GM23248 (cell line): ENCODE results near the gene SIGLEC12. TPM values are rescaled to one million over a fixed set of nuclear protein-coding genes. Genes with fewer than 3 reads are reported as not detected.
"Not testable (repeated sequence)": the region's sequence is repeated elsewhere in the genome, so short reads cannot be mapped to it uniquely, and the experiment has no call there.

Experiments used
- DNase-seq: peaks from one replicate; pipeline ENCODE4 v3.0.0-alpha.2; 2015
- H2AFZ ChIP-seq: fragments of 200-600 bp; sonication (generic); 2 replicates; pipeline ENCODE4 v1.6.1; 2016; ENCODE audit warnings: antibody characterized with exemption
- H3F3A ChIP-seq: fragments of 200-600 bp; sonication (generic); 2 replicates; pipeline ENCODE4 v1.6.1; 2016; ENCODE audit warnings: mild to moderate bottlenecking, antibody characterized with exemption, mixed run types; ENCODE audit not compliant: insufficient read depth
- H3K27ac ChIP-seq: fragments of 200-600 bp; sonication (generic); 2 replicates; pipeline ENCODE4 v1.5.1; 2016; ENCODE audit warnings: mild to moderate bottlenecking
- H3K27me3 ChIP-seq: fragments of 200-600 bp; sonication (generic); replicated peaks from 2 replicates; pipeline ENCODE4 v1.6.1; 2016; ENCODE audit warnings: mild to moderate bottlenecking; ENCODE audit not compliant: insufficient read depth
- H3K36me3 ChIP-seq: fragments of 200-600 bp; sonication (generic); 2 replicates; pipeline ENCODE4 v1.6.1; 2016; ENCODE audit warnings: low read depth, mild to moderate bottlenecking
- H3K4me1 ChIP-seq: fragments of 200-600 bp; sonication (generic); 2 replicates; pipeline ENCODE4 v1.6.1; 2016; ENCODE audit warnings: mild to moderate bottlenecking; ENCODE audit not compliant: insufficient read depth
- H3K4me2 ChIP-seq: fragments of 200-600 bp; sonication (generic); one replicate; pipeline ENCODE4 v1.6.1; 2016; ENCODE audit warnings: mild to moderate bottlenecking; ENCODE audit not compliant: unreplicated experiment
- H3K4me3 ChIP-seq: fragments of 200-600 bp; sonication (generic); 2 replicates; pipeline ENCODE4 v1.5.1; 2016; ENCODE audit warnings: mild to moderate bottlenecking
- H3K79me2 ChIP-seq: fragments of 200-600 bp; sonication (generic); 2 replicates; pipeline ENCODE4 v1.6.1; 2016; ENCODE audit warnings: mild to moderate bottlenecking; ENCODE audit not compliant: insufficient read depth
- H3K9ac ChIP-seq: fragments of 200-600 bp; sonication (generic); 2 replicates; pipeline ENCODE4 v1.6.1; 2016; ENCODE audit warnings: mild to moderate bottlenecking
- H3K9me2 ChIP-seq: fragments of 200-600 bp; sonication (generic); 2 replicates; pipeline ENCODE4 v1.6.1; 2016; ENCODE audit warnings: mixed run types, mild to moderate bottlenecking, moderate library complexity; ENCODE audit not compliant: insufficient read depth
- H3K9me3 ChIP-seq: fragments of 200-600 bp; sonication (generic); one replicate; pipeline ENCODE4 v1.6.1; 2017; ENCODE audit warnings: low read depth
- H4K20me1 ChIP-seq: fragments of 200-600 bp; sonication (generic); 2 replicates; pipeline ENCODE4 v1.6.0; 2016; ENCODE audit not compliant: insufficient read depth
- EZH2 ChIP-seq: fragments of 200-600 bp; sonication (generic); IDR thresholded peaks from 2 replicates; pipeline ENCODE4 v1.6.1; 2018; ENCODE audit warnings: antibody characterized with exemption, mild to moderate bottlenecking; ENCODE audit not compliant: insufficient read depth, poor library complexity, severe bottlenecking
- EZH2phosphoT487 ChIP-seq: fragments of 200-600 bp; sonication (generic); IDR thresholded peaks from 2 replicates; pipeline ENCODE4 v1.6.1; 2018; ENCODE audit warnings: antibody characterized with exemption, moderate library complexity, mild to moderate bottlenecking, low read depth; ENCODE audit not compliant: insufficient read depth
- WGBS, 2 experiments: methylation state at CpG; one replicate each; pipeline ENCODE4 v1.1.6; 2015 to 2017; ENCODE audit warnings: low lambda C conversion rate in 2 of 2, low coverage in 1 of 2; ENCODE audit errors: missing lambda C conversion rate in 2 of 2; 5-methylcytosine and 5-hydroxymethylcytosine counted together
- in situ Hi-C: fragments of 300-500 bp; cut with MboI; formaldehyde crosslinking; loops from 2 replicates; pipeline ENCODE4 v1.15.0; 2020
- polyA plus RNA-seq: library from polyadenylated mRNA; unstranded; fragments of >200 nt; fragmentation: Nextera tagmentation; extraction: Ambion mirVana; gene quantifications from 2 replicates; pipeline ENCODE4 v1.2.1, GENCODE V29; 2016
- small RNA-seq: library from RNA; depleted of rRNA; stranded (forward); fragments of <200 nt; gene quantifications from one replicate; pipeline ENCODE3, GENCODE V24; 2014; ENCODE audit warnings: low read depth, low replicate concordance
- total RNA-seq: library from RNA; depleted of rRNA; stranded (reverse); fragments of >200 nt; shearing (Covaris generic); gene quantifications from 2 replicates; pipeline ENCODE4 v1.2.3, GENCODE V29; 2014; rRNA removed

Gene SIGLEC12
- total and polyA plus RNA-seq, 2 experiments from 2014 or later = not detected

DNA sequence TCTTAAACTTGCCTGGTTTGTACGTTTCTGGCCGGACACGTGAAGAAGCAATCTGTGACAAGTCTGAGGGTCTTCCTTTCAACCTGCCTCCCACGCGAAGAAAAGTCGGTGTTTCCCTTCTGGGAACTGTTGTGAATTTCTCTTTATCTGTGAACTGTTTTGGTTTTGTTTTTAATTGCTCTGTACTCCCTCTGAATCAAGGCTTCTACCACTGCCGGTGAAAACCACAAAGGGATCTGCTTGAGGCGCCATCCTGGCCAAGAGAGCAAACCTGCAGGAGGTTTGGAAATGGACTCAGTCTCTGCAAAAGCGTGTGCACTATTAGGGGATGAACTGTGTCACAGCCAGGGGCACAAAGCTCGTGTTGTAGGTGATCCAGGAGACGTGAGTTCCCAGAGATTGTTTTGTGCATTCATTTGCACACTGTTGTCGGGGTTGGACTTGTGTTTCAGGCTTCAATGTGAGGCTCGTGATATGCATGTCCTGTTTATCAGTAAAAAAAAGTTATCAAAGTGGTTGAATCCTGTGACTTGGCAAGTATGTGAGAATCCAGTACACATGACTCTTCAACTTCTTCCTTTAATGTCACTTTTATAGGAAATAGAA is 53.1 kb downstream of the SIGLEC12 start:
- no peaks in the 10 kb centered on the region for H3K36me3 ChIP-seq
- TF ChIP-seq EZH2phosphoT487 (no peak), EZH2 (no peak)
- in situ Hi-C loops = no loop called here
- H3K27ac ChIP-seq = no peak overlapping the region
- H2AFZ ChIP-seq = no peak overlapping the region
- H3K4me3 ChIP-seq = no peak overlapping the region
- WGBS, 2 experiments = 40 to 42% methylated on average over 13 of the region's 13 CpGs
- no peaks in the 10 kb centered on the region for H3K27me3 ChIP-seq
- no peak for DNase-seq
- no peak overlapping the region for H3K9ac ChIP-seq
- H3K9me3 ChIP-seq = no peaks in the 10 kb centered on the region
- H4K20me1 ChIP-seq = no peaks in the 10 kb centered on the region
- H3K4me1 ChIP-seq = no peaks in the 10 kb centered on the region
- no peaks in the 10 kb centered on the region for H3F3A ChIP-seq
- H3K9me2 ChIP-seq = no peaks in the 10 kb centered on the region
- no peak overlapping the region for H3K4me2 ChIP-seq
- no peaks in the 10 kb centered on the region for H3K79me2 ChIP-seq

DNA sequence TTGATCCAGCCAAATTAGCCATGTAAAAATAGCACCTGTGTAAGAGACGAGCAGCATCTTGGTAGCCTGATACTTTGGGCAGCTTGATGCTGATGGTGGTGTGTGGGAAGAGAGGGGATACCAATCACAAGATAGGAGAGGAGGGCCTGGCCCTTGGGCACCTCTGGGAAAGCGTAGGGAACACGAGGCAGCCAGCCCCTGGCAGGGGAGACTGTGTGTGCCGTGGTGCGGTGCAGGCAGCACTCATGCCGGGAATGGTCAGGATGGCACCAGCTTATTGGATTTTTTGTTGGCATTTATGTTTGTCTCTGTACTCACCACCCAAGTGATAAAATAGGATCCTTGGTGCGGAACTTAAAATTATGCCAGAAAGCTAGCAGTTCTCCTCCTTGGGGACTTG is 53.6 kb downstream of the SIGLEC12 start:
- no peak for DNase-seq
- H3K9me2 ChIP-seq = no peaks in the 10 kb centered on the region
- H3K36me3 ChIP-seq = no peaks in the 10 kb centered on the region
- no peaks in the 10 kb centered on the region for H3K27me3 ChIP-seq
- no peaks in the 10 kb centered on the region for H3F3A ChIP-seq
- no peak overlapping the region for H3K4me2 ChIP-seq
- no peak overlapping the region for H3K27ac ChIP-seq
- TF ChIP-seq EZH2phosphoT487 (no peak), EZH2 (no peak)
- 29 to 36% methylated on average over 7 of the region's 7 CpGs for WGBS, 2 experiments
- H4K20me1 ChIP-seq = no peaks in the 10 kb centered on the region
- in situ Hi-C loops = no loop called here
- no peaks in the 10 kb centered on the region for H3K4me1 ChIP-seq
- no peak overlapping the region for H2AFZ ChIP-seq
- no peaks in the 10 kb centered on the region for H3K79me2 ChIP-seq
- H3K9ac ChIP-seq = no peak overlapping the region
- H3K4me3 ChIP-seq = no peak overlapping the region
- no peaks in the 10 kb centered on the region for H3K9me3 ChIP-seq

DNA sequence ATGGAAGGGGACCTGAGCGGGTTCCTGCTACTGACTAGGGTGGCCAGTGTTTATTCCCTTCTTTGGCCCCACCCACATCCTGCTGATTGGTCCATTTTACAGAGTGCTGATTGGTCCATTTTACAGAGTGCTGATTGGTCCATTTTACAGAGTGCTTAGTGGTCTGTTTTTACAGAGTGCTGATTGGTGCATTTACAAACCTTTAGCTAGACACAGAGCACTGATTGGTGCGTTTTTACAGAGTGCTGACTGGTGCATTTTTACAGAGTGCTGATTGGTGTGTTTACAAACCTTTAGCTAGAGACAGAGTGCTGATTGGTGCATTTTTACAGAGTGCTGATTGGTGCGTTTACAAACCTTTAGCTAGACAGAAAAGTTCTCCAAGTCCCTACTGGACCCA is 54.1 kb downstream of the SIGLEC12 start:
- in situ Hi-C loops, H3K79me2 ChIP-seq, H3K27me3 ChIP-seq, H3K27ac ChIP-seq, H3K4me1 ChIP-seq, H3K36me3 ChIP-seq, H3F3A ChIP-seq, DNase-seq, H3K4me3 ChIP-seq, H4K20me1 ChIP-seq, H3K9ac ChIP-seq, H3K4me2 ChIP-seq, H2AFZ ChIP-seq, H3K9me2 ChIP-seq, H3K9me3 ChIP-seq: not testable (repeated sequence)
- WGBS, 2 experiments = 22 to 33% methylated on average over 3 of the region's 3 CpGs

- no peak for DNase-seq
- no peaks in the 10 kb centered on the region for H3K9me2 ChIP-seq
- no peaks in the 10 kb centered on the region for H3K9me3 ChIP-seq
- in situ Hi-C loops = no loop called here
- H3K27ac ChIP-seq = no peak overlapping the region
- no peaks in the 10 kb centered on the region for H3K4me1 ChIP-seq
- H2AFZ ChIP-seq = no peak overlapping the region
- H3K9ac ChIP-seq = no peak overlapping the region
- H3K79me2 ChIP-seq = no peaks in the 10 kb centered on the region
- no peaks in the 10 kb centered on the region for H3K36me3 ChIP-seq
- no peaks in the 10 kb centered on the region for H3F3A ChIP-seq
- no peak overlapping the region for H3K4me2 ChIP-seq
- WGBS, 2 experiments = 35 to 41% methylated on average over 31 of the region's 31 CpGs
- H3K27me3 ChIP-seq = no peaks in the 10 kb centered on the region; the same call in 1 of the 2 replicates
- H3K4me3 ChIP-seq = no peak overlapping the region
- H4K20me1 ChIP-seq = no peaks in the 10 kb centered on the region
- TF ChIP-seq EZH2phosphoT487 (no peak), EZH2 (no peak)
Observed at GRCh38 chr19:51441410-51442390, 59.9 kb downstream of the SIGLEC12 start.

Small RNA genes within 50 kb of the gene (small RNA-seq; reads per million reads assigned to genes)
- not detected for gene AC020914.3
- gene AC020914.5 = not detected

Other genes starting within 250 kb of the SIGLEC12 start
- not detected in 2 replicates for gene IGLON5, start 190.2 kb downstream of the SIGLEC12 start, total RNA-seq
- not detected in 2 replicates for gene IGLON5, start 190.2 kb downstream of the SIGLEC12 start, polyA plus RNA-seq
- gene VSIG10L, start 159.7 kb downstream of the SIGLEC12 start, total RNA-seq = 1.7 and 2.0 TPM in 2 replicates
- gene VSIG10L, start 159.7 kb downstream of the SIGLEC12 start, polyA plus RNA-seq = 0.61 and 1.4 TPM in 2 replicates
- 84.3 and 95.9 TPM in 2 replicates for gene ETFB, start 135.4 kb downstream of the SIGLEC12 start, total RNA-seq
- 141 and 146 TPM in 2 replicates for gene ETFB, start 135.4 kb downstream of the SIGLEC12 start, polyA plus RNA-seq
- not detected in 2 replicates for gene CLDND2, start 132.8 kb downstream of the SIGLEC12 start, total RNA-seq
- gene CLDND2, start 132.8 kb downstream of the SIGLEC12 start, polyA plus RNA-seq = 0.93 and 1.0 TPM in 2 replicates
- gene NKG7, start 129.1 kb downstream of the SIGLEC12 start, total RNA-seq = not detected in 2 replicates
- gene NKG7, start 129.1 kb downstream of the SIGLEC12 start, polyA plus RNA-seq = not detected in 2 replicates
- gene LIM2, start 113.8 kb downstream of the SIGLEC12 start, total RNA-seq = not detected in 2 replicates
- not detected in 2 replicates for gene LIM2, start 113.8 kb downstream of the SIGLEC12 start, polyA plus RNA-seq
- gene C19orf84, start 111.2 kb downstream of the SIGLEC12 start, total RNA-seq = not detected in 2 replicates
- gene C19orf84, start 111.2 kb downstream of the SIGLEC12 start, polyA plus RNA-seq = not detected in 2 replicates
- not detected in 2 replicates for gene SIGLEC10, start 84.2 kb downstream of the SIGLEC12 start, total RNA-seq
- not detected in 2 replicates for gene SIGLEC10, start 84.2 kb downstream of the SIGLEC12 start, polyA plus RNA-seq
- gene SIGLEC8, start 43.3 kb downstream of the SIGLEC12 start, total RNA-seq = not detected in 2 replicates
- gene SIGLEC8, start 43.3 kb downstream of the SIGLEC12 start, polyA plus RNA-seq = not detected in 2 replicates
- not detected in 2 replicates for gene CEACAM18, start 23.3 kb downstream of the SIGLEC12 start, total RNA-seq
- not detected in 2 replicates for gene CEACAM18, start 23.3 kb downstream of the SIGLEC12 start, polyA plus RNA-seq
- gene SIGLEC6, start 29.9 kb upstream of the SIGLEC12 start, total RNA-seq = not detected in 2 replicates
- not detected in 2 replicates for gene SIGLEC6, start 29.9 kb upstream of the SIGLEC12 start, polyA plus RNA-seq
- gene ZNF175, start 69.5 kb upstream of the SIGLEC12 start, total RNA-seq = 2.4 and 2.9 TPM in 2 replicates
- 2.6 and 2.9 TPM in 2 replicates for gene ZNF175, start 69.5 kb upstream of the SIGLEC12 start, polyA plus RNA-seq
- not detected in 2 replicates for gene SIGLEC5, start 128.6 kb upstream of the SIGLEC12 start, total RNA-seq
- not detected in 2 replicates for gene SIGLEC5, start 128.6 kb upstream of the SIGLEC12 start, polyA plus RNA-seq
- gene SIGLEC14, start 145.0 kb upstream of the SIGLEC12 start, total RNA-seq = not detected in 2 replicates
- gene SIGLEC14, start 145.0 kb upstream of the SIGLEC12 start, polyA plus RNA-seq = not detected in 2 replicates
- gene SPACA6, start 191.5 kb upstream of the SIGLEC12 start, total RNA-seq = 2.1 and 8.0 TPM in 2 replicates
- gene SPACA6, start 191.5 kb upstream of the SIGLEC12 start, polyA plus RNA-seq = 5.6 and 7.7 TPM in 2 replicates
- 0.43 and 1.1 TPM in 2 replicates for gene HAS1, start 222.2 kb upstream of the SIGLEC12 start, total RNA-seq
- gene HAS1, start 222.2 kb upstream of the SIGLEC12 start, polyA plus RNA-seq = 0.29 TPM in 1 of 2 replicates, not detected in the other